Psoas muscle (tissue), 8 donors: Measurements from ENCODE around the gene SDK2. TPM values are rescaled to one million over a fixed set of nuclear protein-coding genes. Genes with fewer than 3 reads are reported as not detected.
A peak's percentile ranks its signal among the peaks of the same experiment; 100 is the strongest.

Source experiments
- ATAC-seq, 4 donors: fragments of 200-7000 bp; cut with Tn5 transposase; one replicate each; pipeline ENCODE4 v1.9.1; 2020; ENCODE audit warnings: moderate library complexity in 3 of 4, mild to moderate bottlenecking in 2 of 4
- DNase-seq, 2 donors: peaks; one replicate each; pipeline ENCODE4 v3.0.0-alpha.2; 2020
- H3K27ac ChIP-seq: fragments of 200-600 bp; one replicate; pipeline ENCODE4 v1.8.0; 2022
- H3K27me3 ChIP-seq, 3 donors: fragments of 200-600 bp in 1 of 3; one replicate each; pipeline versions ENCODE4 v1.6.1 to v1.8.0; 2013 to 2022; ENCODE audit warnings: low read length in 2 of 3, mild to moderate bottlenecking in 2 of 3, moderate library complexity in 1 of 3; ENCODE audit not compliant: insufficient read depth in 3 of 3
- H3K36me3 ChIP-seq, 2 donors: fragments of 200-600 bp in 1 of 2; one replicate each; pipeline versions ENCODE4 v1.6.1 to v1.8.0; 2013 to 2022; ENCODE audit warnings: low read depth in 1 of 2, mild to moderate bottlenecking in 1 of 2, moderate library complexity in 1 of 2; ENCODE audit not compliant: insufficient read depth in 1 of 2
- H3K4me1 ChIP-seq: fragments of 200-600 bp; one replicate; pipeline ENCODE4 v1.8.0; 2022
- H3K4me3 ChIP-seq: fragments of 200-600 bp; one replicate; pipeline ENCODE4 v1.8.0; 2022; ENCODE audit warnings: mild to moderate bottlenecking
- H3K9me3 ChIP-seq: fragments of 200-600 bp; one replicate; pipeline ENCODE4 v1.8.0; 2022
- CTCF ChIP-seq: fragments of 200-600 bp; IDR thresholded peaks from one replicate; pipeline ENCODE4 v1.8.0; 2022; ENCODE audit warnings: antibody characterized with exemption
- WGBS, 3 donors: extraction: QIAGEN DNeasy Blood & Tissue Kit; methylation state at CpG; one replicate each; pipeline versions ENCODE4 v1.1.6 to v1.1.7; 2013; 5-methylcytosine and 5-hydroxymethylcytosine counted together
- intact Hi-C, 2 donors: fragments of 100-400 bp; cut with DNase I; formaldehyde crosslinking; loops; one replicate each; pipeline versions ENCODE4 v1.11.0 to v1.14.2; 2022
- polyA plus RNA-seq, 3 donors: library from polyadenylated mRNA; stranded (reverse); fragments of 200-250 nt; gene quantifications; one replicate each; pipeline ENCODE4 v1.2.3, GENCODE V29; 2013
- total RNA-seq, 4 donors: library from RNA; stranded (reverse); fragmentation: NEBNext Ultra II Directional in 2 of 4; extraction: Animal tissue kit (Norgen Biotek cat#: 25700) in 2 of 4; gene quantifications; one replicate each; pipeline versions ENCODE4 v1.2.1 to v1.2.4, GENCODE V29; 2021 to 2023
- donor health status: healthy with polysubstance abuse.
- donor health status: DM: no; HTN: no; CAD: no; lungs with moderate emphysema.
- donor health status: Bipolar disorder and iron deficiency.
- donor health status: healthy.
- donor health status: DM: yes; HTN: yes; CAD: no.
- donor health status: DM: no; HTN: no; CAD: no.
- donor health status: DM: no; HTN: no; CAD: no.
- donor health status: DM: yes; HTN: yes; CAD: no.

The SDK2 gene
- total and polyA plus RNA-seq, 7 donors, result 0.04 to 2.8 (median 0.24) TPM

GRCh38 chr17:73650617-73651200 is 6.5 kb upstream of the SDK2 start:
- DNase-seq (no peak), ATAC-seq (no peak)
- H3K27me3 ChIP-seq, result peaks cover 0 to 15% (median 0%) of the 10 kb centered on the region in 3 donors
- no peak overlapping the region for H3K27ac ChIP-seq
- H3K4me1 ChIP-seq, result no peaks in the 10 kb centered on the region
- WGBS, 3 donors, result 77 to 83% (median 83%) methylated on average over 11 of the region's 11 CpGs
- no peaks in the 10 kb centered on the region for H3K36me3 ChIP-seq
- intact Hi-C loops, result loop anchor here in 1 of 2 donors (10.0 kb wide), 2 partner anchors 304 to 524 kb away; no protein-coding TSS in a partner anchor
- no peak for TF ChIP-seq CTCF
- no peak overlapping the region for H3K4me3 ChIP-seq
- no peaks in the 10 kb centered on the region for H3K9me3 ChIP-seq

- no peak for ATAC-seq
- DNase-seq, result peak in 1 of 2 donors; percentile 15
These were observed 5.9 kb upstream of the SDK2 start for GRCh38 chr17:73650140-73650539.

GRCh38 chr17:73648974-73649373 is 4.7 kb upstream of the SDK2 start:
- Histone ChIP-seq H3K4me1 (no peaks in the 10 kb centered on the region), H3K27me3 (peaks cover 0 to 30% (median 2%) of the 10 kb centered on the region in 3 donors), H3K27ac (no peak overlapping the region), H3K4me3 (no peak overlapping the region), H3K36me3 (no peaks in the 10 kb centered on the region), H3K9me3 (no peaks in the 10 kb centered on the region)
- intact Hi-C loops, result no loop called here
- ATAC-seq, result no peak
- WGBS, 3 donors, result 96 to 99% (median 98%) methylated on average over 3 of the region's 3 CpGs
- DNase-seq, result no peak
- no peak for TF ChIP-seq CTCF

More at GRCh38 chr17:73650140-73650539, 5.9 kb upstream of the SDK2 start:
- intact Hi-C loops, result loop anchor here in 1 of 2 donors (10.0 kb wide), 2 partner anchors 305 to 525 kb away; no protein-coding TSS in a partner anchor
- Histone ChIP-seq H3K9me3 (no peaks in the 10 kb centered on the region), H3K27me3 (peaks cover 0 to 21% (median 0%) of the 10 kb centered on the region in 3 donors), H3K4me1 (no peaks in the 10 kb centered on the region), H3K36me3 (no peaks in the 10 kb centered on the region), H3K4me3 (no peak overlapping the region), H3K27ac (no peak overlapping the region)
- WGBS, 3 donors, result 23 to 30% (median 28%) methylated on average over 2 of the region's 2 CpGs
- TF ChIP-seq CTCF, result no peak

GRCh38 chr17:73648543-73648820 is 4.2 kb upstream of the SDK2 start:
- H3K4me1 ChIP-seq, result no peaks in the 10 kb centered on the region
- H3K27me3 ChIP-seq, result peaks cover 0 to 32% (median 2%) of the 10 kb centered on the region in 3 donors
- intact Hi-C loops, result no loop called here
- ATAC-seq (no peak), DNase-seq (peak in 1 of 2 donors; percentile 10)
- no peak overlapping the region for H3K4me3 ChIP-seq
- H3K9me3 ChIP-seq, result no peaks in the 10 kb centered on the region
- TF ChIP-seq CTCF, result no peak
- 93 to 97% (median 96%) methylated on average over 3 of the region's 3 CpGs for WGBS, 3 donors
- no peaks in the 10 kb centered on the region for H3K36me3 ChIP-seq
- H3K27ac ChIP-seq, result no peak overlapping the region
